ENCODE measurements around the gene PIH1D2.
"Not testable (repeated sequence)": the region's sequence is repeated elsewhere in the genome, so short reads cannot be mapped to it uniquely, and the experiment has no call there.

The PIH1D2 gene

GRCh38 chr11:112096194-112096593, 22.4 kb upstream of the PIH1D2 start:
- Histone ChIP-seq H3K9me3 (ENCODE audit: control insufficient read depth, low read length) (no peaks in the 10 kb centered on the region), H3K9ac (ENCODE audit: low read length) (no peak overlapping the region), H3K4me3 (ENCODE audit: low read length) (no peak overlapping the region), H3K4me1 (ENCODE audit: control insufficient read depth, insufficient read depth, low read length) (no peaks in the 10 kb centered on the region), H3K36me3 (ENCODE audit: control insufficient read depth, insufficient read depth, low read length) (peaks cover 4% of the 10 kb centered on the region), H3K27me3 (ENCODE audit: control insufficient read depth, insufficient read depth, low read length) (no peaks in the 10 kb centered on the region)

GRCh38 chr11:112095302-112095701, 21.5 kb upstream of the PIH1D2 start:
- not testable (repeated sequence) for H3K4me3 ChIP-seq (ENCODE audit: low read length); H3K4me1 ChIP-seq (ENCODE audit: control insufficient read depth, insufficient read depth, low read length); H3K36me3 ChIP-seq (ENCODE audit: control insufficient read depth, insufficient read depth, low read length)

DNA sequence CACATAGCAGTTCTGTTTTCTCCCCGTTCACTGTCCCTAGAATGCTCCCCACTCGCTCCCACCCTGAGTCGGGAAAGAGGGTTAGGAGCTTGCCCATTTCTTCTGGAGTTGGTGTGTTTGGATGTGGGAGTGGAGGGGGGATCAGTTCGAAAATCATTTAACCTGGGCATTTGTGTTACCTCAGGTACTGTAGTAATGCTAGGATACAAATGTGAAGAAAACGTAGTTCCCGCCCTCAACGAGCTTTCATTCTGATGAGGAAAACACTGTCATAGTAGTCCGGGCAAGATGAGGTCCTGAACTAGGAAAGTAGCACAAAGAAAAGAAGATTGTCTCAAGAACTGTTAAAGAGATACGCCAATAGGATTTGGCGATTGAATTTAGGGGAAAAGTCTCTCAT, 13.4 kb upstream of the PIH1D2 start:
- peaks cover 6% of the 10 kb centered on the region for H3K4me1 ChIP-seq (ENCODE audit: control insufficient read depth, insufficient read depth, low read length)
- no peaks in the 10 kb centered on the region for H3K27me3 ChIP-seq (ENCODE audit: control insufficient read depth, insufficient read depth, low read length)
- H3K9me3 ChIP-seq (ENCODE audit: control insufficient read depth, low read length), result no peaks in the 10 kb centered on the region
- peaks cover 7% of the 10 kb centered on the region for H3K36me3 ChIP-seq (ENCODE audit: control insufficient read depth, insufficient read depth, low read length)
- H3K4me3 ChIP-seq (ENCODE audit: low read length), result peak overlapping the region; percentile 89
- peak overlapping the region; percentile 93 for H3K9ac ChIP-seq (ENCODE audit: low read length)

More at GRCh38 chr11:112095302-112095701, 21.5 kb upstream of the PIH1D2 start:
- not testable (repeated sequence) for H3K9me3 ChIP-seq (ENCODE audit: control insufficient read depth, low read length); H3K9ac ChIP-seq (ENCODE audit: low read length); H3K27me3 ChIP-seq (ENCODE audit: control insufficient read depth, insufficient read depth, low read length)

DNA sequence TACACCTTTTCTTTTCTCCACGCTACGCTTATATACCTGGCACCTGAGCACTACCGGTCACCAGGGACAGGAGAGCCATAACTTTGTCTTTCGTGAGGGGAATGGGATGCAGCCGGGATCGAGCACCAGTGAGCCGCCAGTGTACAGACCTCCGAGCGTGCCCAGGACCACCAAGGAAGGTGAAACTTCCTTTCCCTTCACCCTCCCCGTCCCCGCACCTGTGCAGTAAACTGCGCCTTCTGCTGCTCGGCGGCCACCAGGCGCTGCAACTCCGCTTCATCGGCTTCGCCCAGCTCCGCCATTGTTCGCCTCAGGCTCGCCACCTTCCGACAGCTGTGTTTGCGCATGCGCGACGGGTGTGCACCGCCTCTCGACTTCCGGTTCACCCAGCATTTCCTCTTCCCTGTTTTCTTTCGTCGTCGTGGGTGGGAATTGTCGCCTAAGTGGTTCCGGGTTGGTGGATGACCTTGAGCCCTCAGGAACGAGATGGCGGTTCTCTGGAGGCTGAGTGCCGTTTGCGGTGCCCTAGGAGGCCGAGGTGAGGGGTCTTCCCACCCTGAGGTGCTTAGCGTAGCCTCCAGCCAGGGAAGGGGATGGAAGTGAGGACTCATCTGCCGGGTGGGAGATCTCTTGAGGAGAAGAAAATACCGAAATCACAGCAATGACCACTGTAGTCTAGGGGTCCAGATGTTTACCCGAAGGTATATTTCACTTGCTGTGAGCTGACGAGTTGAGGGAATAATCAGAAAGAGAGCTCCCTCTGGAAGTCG, 12.8 kb upstream of the PIH1D2 start, which contains the start of the genes SDHD and TIMM8B:
TSS of gene SDHD (plus strand) at position 452 of the 770 bp plus-strand sequence. CDS start at position 487, 35 bp downstream.
TSS of gene TIMM8B (minus strand) at position 335 of the 770 bp plus-strand sequence. CDS start at position 302, 33 bp downstream.
- peak within 1 kb of the TSS; percentile 93 for H3K9ac ChIP-seq (ENCODE audit: low read length)
- no peaks in the 10 kb centered on the region for H3K27me3 ChIP-seq (ENCODE audit: control insufficient read depth, insufficient read depth, low read length)
- H3K4me3 ChIP-seq (ENCODE audit: low read length), result peak within 1 kb of the TSS; percentile 89
- H3K9me3 ChIP-seq (ENCODE audit: control insufficient read depth, low read length), result no peaks in the 10 kb centered on the region
- peaks cover 6% of the 10 kb centered on the region for H3K4me1 ChIP-seq (ENCODE audit: control insufficient read depth, insufficient read depth, low read length)
- H3K36me3 ChIP-seq (ENCODE audit: control insufficient read depth, insufficient read depth, low read length), result peaks cover 7% of the 10 kb centered on the region

DNA sequence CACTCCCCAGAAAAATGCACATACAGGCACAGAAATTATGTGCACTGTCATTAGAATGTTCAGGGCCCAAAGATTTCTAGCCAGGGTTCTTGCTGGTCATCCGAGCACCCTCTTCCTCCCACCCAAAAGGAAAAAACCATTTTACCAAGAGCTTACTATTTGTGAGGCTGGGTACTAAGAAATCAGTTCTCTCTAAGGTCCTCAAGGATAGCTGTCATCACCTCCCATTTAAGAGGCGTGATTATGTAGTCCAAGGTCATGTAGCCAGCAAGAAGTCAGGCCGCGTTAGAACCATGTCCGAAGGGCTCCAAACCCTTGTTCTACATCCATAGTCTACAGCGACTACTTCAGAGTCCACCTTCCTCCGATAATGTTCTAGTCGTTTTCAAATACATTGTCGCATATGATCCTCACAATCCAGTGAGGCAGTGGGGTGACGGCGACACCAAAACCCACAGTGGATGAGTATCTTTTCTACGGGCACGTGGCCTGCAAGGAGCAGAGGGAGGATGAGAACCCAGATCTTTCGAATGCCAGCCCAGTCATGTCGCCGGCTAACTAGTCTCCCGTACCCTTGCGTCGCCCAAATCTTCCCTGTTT, 12.1 kb upstream of the PIH1D2 start:
- peak overlapping the region; percentile 93 for H3K9ac ChIP-seq (ENCODE audit: low read length)
- no peaks in the 10 kb centered on the region for H3K9me3 ChIP-seq (ENCODE audit: control insufficient read depth, low read length)
- H3K27me3 ChIP-seq (ENCODE audit: control insufficient read depth, insufficient read depth, low read length), result no peaks in the 10 kb centered on the region
- H3K4me1 ChIP-seq (ENCODE audit: control insufficient read depth, insufficient read depth, low read length), result peaks cover 6% of the 10 kb centered on the region
- peaks cover under 1% of the 10 kb centered on the region for H3K36me3 ChIP-seq (ENCODE audit: control insufficient read depth, insufficient read depth, low read length)
- peak overlapping the region; percentile 89 for H3K4me3 ChIP-seq (ENCODE audit: low read length)

DNA sequence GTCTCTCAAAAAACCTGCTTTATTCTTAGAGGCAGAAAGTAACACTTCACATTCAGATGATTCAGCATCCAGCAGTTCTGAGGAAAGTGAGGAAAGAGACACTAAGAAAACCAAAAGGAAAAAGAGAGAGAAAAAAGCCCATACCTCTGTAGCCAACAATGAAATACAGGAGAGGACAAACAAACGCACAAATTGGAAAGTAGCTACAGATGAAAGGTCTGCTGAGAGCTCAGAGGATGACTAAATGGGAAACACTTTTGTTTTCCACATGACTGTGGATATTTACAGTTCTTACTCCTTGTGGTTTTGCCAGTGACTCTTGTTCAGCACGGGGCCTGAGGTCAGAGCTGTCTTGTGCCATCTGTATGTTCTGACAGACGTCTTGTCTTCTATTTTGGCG, 8.9 kb upstream of the PIH1D2 start:
- Histone ChIP-seq H3K4me1 (ENCODE audit: control insufficient read depth, insufficient read depth, low read length) (peaks cover 6% of the 10 kb centered on the region), H3K27me3 (ENCODE audit: control insufficient read depth, insufficient read depth, low read length) (no peaks in the 10 kb centered on the region), H3K9ac (ENCODE audit: low read length) (no peak overlapping the region), H3K4me3 (ENCODE audit: low read length) (no peak overlapping the region), H3K9me3 (ENCODE audit: control insufficient read depth, low read length) (no peaks in the 10 kb centered on the region), H3K36me3 (ENCODE audit: control insufficient read depth, insufficient read depth, low read length) (no peaks in the 10 kb centered on the region)

DNA sequence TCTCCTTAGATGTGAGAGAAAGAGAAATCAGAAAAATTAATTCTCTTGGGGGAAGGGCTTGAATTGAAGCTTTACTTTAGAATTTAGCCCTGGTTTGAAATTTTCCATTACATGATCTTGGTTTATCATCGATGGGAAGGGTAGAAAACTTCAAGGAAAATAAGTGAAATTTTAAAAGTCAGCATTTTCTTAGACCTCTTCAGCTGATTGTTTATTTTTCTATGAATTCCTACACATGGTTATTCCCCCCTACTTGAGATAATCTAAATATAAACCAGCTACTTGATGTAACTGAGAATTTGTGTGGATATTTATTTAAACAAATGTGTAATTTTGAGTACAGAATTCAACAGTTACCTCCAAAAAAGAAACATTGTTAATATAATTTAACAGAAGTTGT, 10.9 kb downstream of the PIH1D2 start:
- Histone ChIP-seq H3K9ac (ENCODE audit: low read length) (no peak overlapping the region), H3K9me3 (ENCODE audit: control insufficient read depth, low read length) (no peaks in the 10 kb centered on the region), H3K4me1 (ENCODE audit: control insufficient read depth, insufficient read depth, low read length) (no peaks in the 10 kb centered on the region), H3K36me3 (ENCODE audit: control insufficient read depth, insufficient read depth, low read length) (no peaks in the 10 kb centered on the region), H3K4me3 (ENCODE audit: low read length) (no peak overlapping the region), H3K27me3 (ENCODE audit: control insufficient read depth, insufficient read depth, low read length) (no peaks in the 10 kb centered on the region)

GRCh38 chr11:112058103-112058502, 15.7 kb downstream of the PIH1D2 start:
- no peaks in the 10 kb centered on the region for H3K36me3 ChIP-seq (ENCODE audit: control insufficient read depth, insufficient read depth, low read length)
- no peaks in the 10 kb centered on the region for H3K9me3 ChIP-seq (ENCODE audit: control insufficient read depth, low read length)
- H3K4me1 ChIP-seq (ENCODE audit: control insufficient read depth, insufficient read depth, low read length), result no peaks in the 10 kb centered on the region
- H3K9ac ChIP-seq (ENCODE audit: low read length), result no peak overlapping the region
- no peak overlapping the region for H3K4me3 ChIP-seq (ENCODE audit: low read length)
- H3K27me3 ChIP-seq (ENCODE audit: control insufficient read depth, insufficient read depth, low read length), result no peaks in the 10 kb centered on the region

- H3K9ac ChIP-seq (ENCODE audit: low read length), result no peak overlapping the region
- no peaks in the 10 kb centered on the region for H3K4me1 ChIP-seq (ENCODE audit: control insufficient read depth, insufficient read depth, low read length)
- no peaks in the 10 kb centered on the region for H3K27me3 ChIP-seq (ENCODE audit: control insufficient read depth, insufficient read depth, low read length)
- H3K9me3 ChIP-seq (ENCODE audit: control insufficient read depth, low read length), result no peaks in the 10 kb centered on the region
- H3K36me3 ChIP-seq (ENCODE audit: control insufficient read depth, insufficient read depth, low read length), result no peaks in the 10 kb centered on the region
- H3K4me3 ChIP-seq (ENCODE audit: low read length), result no peak overlapping the region
Observed at GRCh38 chr11:112057170-112057569, 16.6 kb downstream of the PIH1D2 start.

DNA sequence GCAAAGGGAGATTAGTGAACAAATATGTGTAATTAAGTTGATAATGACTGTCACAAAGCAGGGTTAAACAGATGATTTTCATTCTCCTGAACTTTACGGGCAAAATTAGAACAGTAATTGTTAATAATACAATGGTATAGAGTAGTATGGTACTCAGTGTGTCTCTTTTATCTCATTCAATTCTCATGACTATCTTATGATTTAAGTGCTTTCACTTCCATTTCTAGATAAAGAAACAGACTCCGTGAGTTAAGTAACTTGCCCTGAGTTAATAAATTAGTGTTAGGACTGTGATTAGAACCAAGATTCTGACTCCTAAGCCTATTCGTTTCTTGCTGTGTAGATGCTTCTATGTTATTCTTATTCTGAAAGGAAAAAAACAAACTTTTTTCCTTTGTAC, 22.0 kb downstream of the PIH1D2 start:
- H3K36me3 ChIP-seq (ENCODE audit: control insufficient read depth, insufficient read depth, low read length), result no peaks in the 10 kb centered on the region
- H3K27me3 ChIP-seq (ENCODE audit: control insufficient read depth, insufficient read depth, low read length), result no peaks in the 10 kb centered on the region
- H3K4me3 ChIP-seq (ENCODE audit: low read length), result no peak overlapping the region
- no peaks in the 10 kb centered on the region for H3K9me3 ChIP-seq (ENCODE audit: control insufficient read depth, low read length)
- no peak overlapping the region for H3K9ac ChIP-seq (ENCODE audit: low read length)
- H3K4me1 ChIP-seq (ENCODE audit: control insufficient read depth, insufficient read depth, low read length), result no peaks in the 10 kb centered on the region

GRCh38 chr11:112050721-112051120, 23.1 kb downstream of the PIH1D2 start:
- no peak overlapping the region for H3K9ac ChIP-seq (ENCODE audit: low read length)
- H3K27me3 ChIP-seq (ENCODE audit: control insufficient read depth, insufficient read depth, low read length), result no peaks in the 10 kb centered on the region
- no peaks in the 10 kb centered on the region for H3K36me3 ChIP-seq (ENCODE audit: control insufficient read depth, insufficient read depth, low read length)
- H3K4me1 ChIP-seq (ENCODE audit: control insufficient read depth, insufficient read depth, low read length), result no peaks in the 10 kb centered on the region
- no peak overlapping the region for H3K4me3 ChIP-seq (ENCODE audit: low read length)
- no peaks in the 10 kb centered on the region for H3K9me3 ChIP-seq (ENCODE audit: control insufficient read depth, low read length)

- no peaks in the 10 kb centered on the region for H3K27me3 ChIP-seq (ENCODE audit: control insufficient read depth, insufficient read depth, low read length)
- no peak overlapping the region for H3K9ac ChIP-seq (ENCODE audit: low read length)
Observed at GRCh38 chr11:112049777-112050176, 24.0 kb downstream of the PIH1D2 start.

More at GRCh38 chr11:112049777-112050176, 24.0 kb downstream of the PIH1D2 start:
- Histone ChIP-seq H3K4me1 (ENCODE audit: control insufficient read depth, insufficient read depth, low read length) (no peaks in the 10 kb centered on the region), H3K9me3 (ENCODE audit: control insufficient read depth, low read length) (no peaks in the 10 kb centered on the region), H3K36me3 (ENCODE audit: control insufficient read depth, insufficient read depth, low read length) (no peaks in the 10 kb centered on the region), H3K4me3 (ENCODE audit: low read length) (no peak overlapping the region)

All from mucosa of stomach (tissue), 1 donor.